SH-SY5Y (cell line): ENCODE data around the gene CCDC149.

Experiments
- GATA2 ChIP-seq: IDR thresholded peaks from 2 replicates; pipeline ENCODE4 v1.6.1; 2011; ENCODE audit warnings: mild to moderate bottlenecking, low read depth, low read length
- GATA3 ChIP-seq: IDR thresholded peaks from 2 replicates; pipeline ENCODE4 v1.6.1; 2011; ENCODE audit warnings: low read depth, mild to moderate bottlenecking, low read length, moderate library complexity

DNA sequence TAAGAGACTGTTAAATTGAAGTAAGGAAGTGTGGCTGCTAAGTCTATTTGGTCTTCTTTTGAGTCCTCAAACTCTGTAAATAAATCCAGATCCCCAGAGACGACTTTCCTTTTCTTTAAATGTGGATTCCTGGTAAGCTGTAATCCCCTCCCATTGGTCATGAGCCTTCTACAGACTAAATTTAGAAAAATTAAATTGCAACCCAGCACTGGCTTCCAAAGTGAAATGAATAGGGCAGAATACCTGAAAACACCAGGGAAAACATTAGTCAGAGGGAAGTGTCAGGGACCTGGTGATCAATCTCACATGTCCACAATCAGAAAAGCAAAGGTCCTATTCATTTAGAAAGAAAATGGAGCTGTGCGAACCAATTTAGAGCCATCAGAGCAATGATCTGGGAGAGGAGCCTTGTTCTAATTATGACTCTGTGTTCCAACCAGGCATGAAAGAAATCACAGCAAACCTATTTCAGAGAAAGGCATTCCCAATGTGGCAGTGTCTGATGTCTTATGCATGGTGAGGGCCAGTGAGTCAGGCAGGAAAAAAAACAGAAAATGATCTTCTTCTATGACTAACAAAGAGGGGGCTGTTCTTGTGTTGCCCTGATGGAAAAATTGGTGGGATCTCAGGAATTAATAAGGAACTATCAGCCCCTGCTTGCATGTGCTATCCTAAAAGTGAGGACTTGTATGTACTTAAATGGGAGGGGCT, 19.8 kb upstream of the CCDC149 start:
- TF ChIP-seq GATA3 (no peak), GATA2 (no peak)
